ENCODE results near the gene HMGB2.

The HMGB2 gene

GRCh38 chr4:173316060-173316459 lies 18.1 kb downstream of the HMGB2 start:
- WGBS, result 94% methylated on average over 2 of the region's 2 CpGs
- no peak overlapping the region for H2BK15ac ChIP-seq (ENCODE audit: low read depth, poor library complexity, severe bottlenecking)

GRCh38 chr4:173314715-173315114 lies 19.4 kb downstream of the HMGB2 start:
- H2BK120ac ChIP-seq (ENCODE audit: low read depth, low read length), result no peak overlapping the region
- H3K23ac ChIP-seq (ENCODE audit: low read length in 2 of 2), result no peak overlapping the region
- H4K8ac ChIP-seq (ENCODE audit: low read length), result no peak overlapping the region
- H3K14ac ChIP-seq (ENCODE audit: low read length in 2 of 2), result no peak overlapping the region
- peaks cover 2% of the 10 kb centered on the region for H3K4me1 ChIP-seq (ENCODE audit: control insufficient read depth, insufficient read depth, low read depth, low read length)
- H3K4me2 ChIP-seq (ENCODE audit: low read length, poor library complexity, severe bottlenecking), result no peak overlapping the region
- no peak overlapping the region for H2BK12ac ChIP-seq (ENCODE audit: low read length in 2 of 2)
- H3K4ac ChIP-seq (ENCODE audit: low read depth in 1 of 2, low read length in 2 of 2), result no peak overlapping the region
- H3K27me3 ChIP-seq (ENCODE audit: control insufficient read depth in 1 of 2, insufficient read depth in 1 of 2, low read length in 2 of 2), result no peaks in the 10 kb centered on the region
- 90% methylated on average over 3 of the region's 3 CpGs for WGBS
- H3K9me3 ChIP-seq (ENCODE audit: control insufficient read depth, low read length), result no peaks in the 10 kb centered on the region
- H3K18ac ChIP-seq (ENCODE audit: low read depth in 1 of 2, low read length in 2 of 2), result no peak overlapping the region
- no peak overlapping the region for H3K9ac ChIP-seq (ENCODE audit: low read length)
- DNase-seq, result no peak
- H2BK5ac ChIP-seq (ENCODE audit: low read depth, low read length, poor library complexity, severe bottlenecking), result no peak overlapping the region
- no peak overlapping the region for H2BK15ac ChIP-seq (ENCODE audit: low read depth, poor library complexity, severe bottlenecking)
- no peak overlapping the region for H2AFZ ChIP-seq (ENCODE audit: low read depth, low read length)
- no peak overlapping the region for H3K4me3 ChIP-seq (ENCODE audit: insufficient read depth in 1 of 2, low read depth in 1 of 2, low read length in 2 of 2)
- H4K91ac ChIP-seq (ENCODE audit: low read length), result no peak overlapping the region
- no peak overlapping the region for H2AK5ac ChIP-seq (ENCODE audit: low read length, severe bottlenecking)
- no peak overlapping the region for H3K27ac ChIP-seq (ENCODE audit: low read length, poor library complexity, severe bottlenecking)
- peaks cover 28 to 34% of the 10 kb centered on the region in 2 experiments for H3K36me3 ChIP-seq (ENCODE audit: control insufficient read depth in 1 of 2, insufficient read depth in 2 of 2, low read depth in 1 of 2, low read length in 2 of 2)
- H3K79me1 ChIP-seq (replicated peaks; ENCODE audit: low read length, poor library complexity, severe bottlenecking), result peaks cover 30% of the 10 kb centered on the region

More at GRCh38 chr4:173316060-173316459, 18.1 kb downstream of the HMGB2 start:
- Histone ChIP-seq H3K9me3 (ENCODE audit: control insufficient read depth, low read length) (no peaks in the 10 kb centered on the region), H3K4me3 (ENCODE audit: insufficient read depth in 1 of 2, low read depth in 1 of 2, low read length in 2 of 2) (no peak overlapping the region), H2BK120ac (ENCODE audit: low read depth, low read length) (no peak overlapping the region), H3K18ac (ENCODE audit: low read depth in 1 of 2, low read length in 2 of 2) (no peak overlapping the region), H2BK12ac (ENCODE audit: low read length in 2 of 2) (no peak overlapping the region), H3K36me3 (ENCODE audit: control insufficient read depth in 1 of 2, insufficient read depth in 2 of 2, low read depth in 1 of 2, low read length in 2 of 2) (peaks cover 25 to 32% of the 10 kb centered on the region in 2 experiments), H3K14ac (ENCODE audit: low read length in 2 of 2) (no peak overlapping the region), H3K23ac (ENCODE audit: low read length in 2 of 2) (no peak overlapping the region), H2BK5ac (ENCODE audit: low read depth, low read length, poor library complexity, severe bottlenecking) (no peak overlapping the region), H2AK5ac (ENCODE audit: low read length, severe bottlenecking) (no peak overlapping the region), H3K27me3 (ENCODE audit: control insufficient read depth in 1 of 2, insufficient read depth in 1 of 2, low read length in 2 of 2) (no peaks in the 10 kb centered on the region), H3K4ac (ENCODE audit: low read depth in 1 of 2, low read length in 2 of 2) (no peak overlapping the region), H3K4me1 (ENCODE audit: control insufficient read depth, insufficient read depth, low read depth, low read length) (peaks cover 2% of the 10 kb centered on the region), H2AFZ (ENCODE audit: low read depth, low read length) (no peak overlapping the region), H3K27ac (ENCODE audit: low read length, poor library complexity, severe bottlenecking) (no peak overlapping the region), H4K8ac (ENCODE audit: low read length) (no peak overlapping the region), H3K79me1 (replicated peaks; ENCODE audit: low read length, poor library complexity, severe bottlenecking) (peaks cover 29% of the 10 kb centered on the region), H3K4me2 (ENCODE audit: low read length, poor library complexity, severe bottlenecking) (no peak overlapping the region), H3K9ac (ENCODE audit: low read length) (no peak overlapping the region), H4K91ac (ENCODE audit: low read length) (no peak overlapping the region)
- DNase-seq, result no peak

GRCh38 chr4:173311368-173311767 lies 22.8 kb downstream of the HMGB2 start:
- Histone ChIP-seq H2BK15ac (ENCODE audit: low read depth, poor library complexity, severe bottlenecking) (no peak overlapping the region), H3K27me3 (ENCODE audit: control insufficient read depth in 1 of 2, insufficient read depth in 1 of 2, low read length in 2 of 2) (no peaks in the 10 kb centered on the region), H4K8ac (ENCODE audit: low read length) (peak overlapping the region; percentile 5), H2AK5ac (ENCODE audit: low read length, severe bottlenecking) (no peak overlapping the region), H3K79me1 (replicated peaks; ENCODE audit: low read length, poor library complexity, severe bottlenecking) (peaks cover 42% of the 10 kb centered on the region), H4K91ac (ENCODE audit: low read length) (no peak overlapping the region), H2AFZ (ENCODE audit: low read depth, low read length) (no peak overlapping the region), H3K14ac (ENCODE audit: low read length in 2 of 2) (no peak overlapping the region), H2BK120ac (ENCODE audit: low read depth, low read length) (no peak overlapping the region), H3K4me3 (ENCODE audit: insufficient read depth in 1 of 2, low read depth in 1 of 2, low read length in 2 of 2) (no peak overlapping the region), H2BK5ac (ENCODE audit: low read depth, low read length, poor library complexity, severe bottlenecking) (no peak overlapping the region), H3K4me2 (ENCODE audit: low read length, poor library complexity, severe bottlenecking) (no peak overlapping the region), H3K36me3 (ENCODE audit: control insufficient read depth in 1 of 2, insufficient read depth in 2 of 2, low read depth in 1 of 2, low read length in 2 of 2) (peaks cover 40 to 45% of the 10 kb centered on the region in 2 experiments), H3K4ac (ENCODE audit: low read depth in 1 of 2, low read length in 2 of 2) (no peak overlapping the region), H3K18ac (ENCODE audit: low read depth in 1 of 2, low read length in 2 of 2) (no peak overlapping the region), H3K23ac (ENCODE audit: low read length in 2 of 2) (no peak overlapping the region), H3K27ac (ENCODE audit: low read length, poor library complexity, severe bottlenecking) (no peak overlapping the region), H3K9me3 (ENCODE audit: control insufficient read depth, low read length) (no peaks in the 10 kb centered on the region), H3K9ac (ENCODE audit: low read length) (no peak overlapping the region), H3K4me1 (ENCODE audit: control insufficient read depth, insufficient read depth, low read depth, low read length) (peaks cover 2% of the 10 kb centered on the region), H2BK12ac (ENCODE audit: low read length in 2 of 2) (no peak overlapping the region)
- DNase-seq, result no peak
- WGBS, result 100% methylated on average over 2 of the region's 4 CpGs

GRCh38 chr4:173307778-173308177 lies 26.4 kb downstream of the HMGB2 start:
- Histone ChIP-seq H3K27me3 (ENCODE audit: control insufficient read depth in 1 of 2, insufficient read depth in 1 of 2, low read length in 2 of 2) (no peaks in the 10 kb centered on the region), H4K8ac (ENCODE audit: low read length) (no peak overlapping the region), H3K4me2 (ENCODE audit: low read length, poor library complexity, severe bottlenecking) (no peak overlapping the region), H3K9me3 (ENCODE audit: control insufficient read depth, low read length) (peaks cover 5% of the 10 kb centered on the region), H3K79me1 (replicated peaks; ENCODE audit: low read length, poor library complexity, severe bottlenecking) (peaks cover 36% of the 10 kb centered on the region), H2BK120ac (ENCODE audit: low read depth, low read length) (no peak overlapping the region), H2AFZ (ENCODE audit: low read depth, low read length) (no peak overlapping the region), H2BK5ac (ENCODE audit: low read depth, low read length, poor library complexity, severe bottlenecking) (no peak overlapping the region), H3K9ac (ENCODE audit: low read length) (no peak overlapping the region), H3K18ac (ENCODE audit: low read depth in 1 of 2, low read length in 2 of 2) (no peak overlapping the region), H3K4me3 (ENCODE audit: insufficient read depth in 1 of 2, low read depth in 1 of 2, low read length in 2 of 2) (no peak overlapping the region), H3K27ac (ENCODE audit: low read length, poor library complexity, severe bottlenecking) (no peak overlapping the region), H4K91ac (ENCODE audit: low read length) (no peak overlapping the region), H2BK15ac (ENCODE audit: low read depth, poor library complexity, severe bottlenecking) (no peak overlapping the region), H3K4ac (ENCODE audit: low read depth in 1 of 2, low read length in 2 of 2) (no peak overlapping the region), H2AK5ac (ENCODE audit: low read length, severe bottlenecking) (no peak overlapping the region), H3K23ac (ENCODE audit: low read length in 2 of 2) (no peak overlapping the region), H3K36me3 (ENCODE audit: control insufficient read depth in 1 of 2, insufficient read depth in 2 of 2, low read depth in 1 of 2, low read length in 2 of 2) (peaks cover 26 to 46% of the 10 kb centered on the region in 2 experiments), H3K4me1 (ENCODE audit: control insufficient read depth, insufficient read depth, low read depth, low read length) (peaks cover 2% of the 10 kb centered on the region), H2BK12ac (ENCODE audit: low read length in 2 of 2) (no peak overlapping the region), H3K14ac (ENCODE audit: low read length in 2 of 2) (no peak overlapping the region)
- 100% methylated on average over 3 of the region's 3 CpGs for WGBS
- no peak for DNase-seq
